ENCODE measurements around the gene NLRP8. TPM values are rescaled to one million over a fixed set of nuclear protein-coding genes. Genes with fewer than 3 reads are reported as not detected.

NLRP8 gene
- total and polyA plus RNA-seq, 10 of the 15 experiments (the other 5 are each of a cell fraction or from before 2014, with no cell fraction given): 0.04 TPM; not detected in 9

DNA sequence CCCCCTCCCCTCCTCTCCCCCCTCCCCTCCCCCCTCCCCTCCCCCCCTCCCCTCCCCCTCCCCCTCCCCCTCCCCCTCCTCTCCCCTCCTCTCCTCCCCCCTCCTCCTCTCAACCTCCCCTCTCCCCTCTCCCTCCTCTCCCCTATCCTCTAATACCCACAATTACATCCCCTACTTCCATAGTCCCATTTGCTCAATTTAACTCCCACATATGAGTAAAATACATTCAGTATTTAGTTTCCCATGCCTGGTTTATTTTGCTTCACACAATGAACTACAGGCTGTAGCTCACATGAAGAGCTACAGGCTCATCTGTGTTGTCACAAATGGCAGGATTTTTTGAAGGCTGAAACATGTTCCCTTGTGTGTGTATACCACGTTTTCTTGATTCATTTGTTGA, 45.9 kb downstream of the NLRP8 start:
- intact Hi-C loops (cut with micrococcal nuclease; ENCODE audit: unreplicated experiment): no loop called here
- Histone ChIP-seq H3K9ac (ENCODE audit: control insufficient read depth, insufficient read depth, low read length) (no peak overlapping the region), H3K27ac (ENCODE audit: control insufficient read depth, insufficient read depth) (no peak overlapping the region), H3K4me3 (no peak overlapping the region), H3K79me2 (ENCODE audit: control insufficient read depth, insufficient read depth, low read length) (no peaks in the 10 kb centered on the region), H2AFZ (ENCODE audit: control insufficient read depth, low read depth, low read length) (no peak overlapping the region), H4K20me1 (ENCODE audit: control insufficient read depth, insufficient read depth) (no peaks in the 10 kb centered on the region), H3K27me3 (replicated peaks in 1 of 2; ENCODE audit: control insufficient read depth in 2 of 2, insufficient read depth in 2 of 2, low read length in 1 of 2) (no peaks in the 10 kb centered on the region), H3K4me2 (ENCODE audit: control insufficient read depth, insufficient read depth) (no peak overlapping the region), H3K36me3 (ENCODE audit: control insufficient read depth in 2 of 2, insufficient read depth in 2 of 2, low read length in 1 of 2) (no peaks in the 10 kb centered on the region), H3K9me3 (replicated peaks; ENCODE audit: control insufficient read depth, insufficient read depth, low read length) (no peaks in the 10 kb centered on the region; the same call in 2 of the 3 replicates), H3K4me1 (ENCODE audit: control insufficient read depth, insufficient read depth, low read length) (no peaks in the 10 kb centered on the region)
- no peak for DNase-seq (ENCODE audit: low read depth, low spot score)
- CTCF ChIA-PET: no interaction called here
- in situ Hi-C loops (cut with MboI): no loop called here
- BruUV-seq (replicated peaks): no TSS peak
- TF ChIP-seq NR2C1 (IDR thresholded peaks at IDR 0.05) (no peak), BHLHE40 (IDR thresholded peaks at IDR 0.05; ENCODE audit: borderline replicate concordance in 1 of 2, low read depth in 2 of 2, low read length in 1 of 2) (no peak), TBL1XR1 (IDR thresholded peaks at IDR 0.05; ENCODE audit: low read depth, low read length) (no peak), POU2F2 (IDR thresholded peaks at IDR 0.05; ENCODE audit: borderline replicate concordance, low read depth, low read length) (no peak), HDGF (IDR thresholded peaks at IDR 0.05) (no peak), SP1 (IDR thresholded peaks at IDR 0.05; ENCODE audit: low read depth, low read length) (no peak), KAT2A (conservative IDR thresholded peaks at IDR 0.05; ENCODE audit: control insufficient read depth, low read depth, low read length) (no peak)
- POLR2A ChIA-PET: no interaction called here
- ATAC-seq: no peak
- WGBS (ENCODE audit: insufficient coverage, insufficient replicate concordance, low lambda C conversion rate, missing lambda C conversion rate): 0% methylated on average over 1 of the region's 1 CpG
- SMC1A ChIA-PET (ENCODE audit: uncharacterized antibody, unreplicated experiment): no interaction called here
- no peak for FAIRE-seq
- RAD21 ChIA-PET (ENCODE audit: unreplicated experiment): no interaction called here

DNA sequence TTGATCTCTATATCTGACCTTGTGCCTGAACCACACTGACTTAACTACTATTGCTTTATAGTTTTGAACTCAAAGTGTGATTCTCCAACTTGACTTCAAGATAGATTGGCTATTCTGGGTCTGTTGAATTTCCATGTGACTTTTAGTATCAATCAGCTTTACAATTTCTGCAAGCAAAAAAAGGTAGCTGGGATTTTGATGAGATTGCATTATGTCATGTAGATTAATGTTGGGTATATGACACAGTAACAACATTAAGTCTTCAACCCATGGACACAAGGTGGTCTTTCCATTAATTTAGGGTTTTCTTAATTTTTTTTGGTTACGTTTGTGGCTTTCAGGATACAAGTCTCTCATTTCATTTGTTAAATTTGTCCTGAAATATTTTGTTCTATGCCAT, 67.1 kb downstream of the NLRP8 start:
- no peak for DNase-seq (ENCODE audit: low read depth, low spot score)
- Histone ChIP-seq H3K4me3 (no peak overlapping the region), H3K79me2 (ENCODE audit: control insufficient read depth, insufficient read depth, low read length) (no peaks in the 10 kb centered on the region), H3K9me3 (replicated peaks; ENCODE audit: control insufficient read depth, insufficient read depth, low read length) (no peaks in the 10 kb centered on the region; the same call in 2 of the 3 replicates), H2AFZ (ENCODE audit: control insufficient read depth, low read depth, low read length) (no peak overlapping the region), H3K9ac (ENCODE audit: control insufficient read depth, insufficient read depth, low read length) (no peak overlapping the region), H3K27ac (ENCODE audit: control insufficient read depth, insufficient read depth) (no peak overlapping the region), H3K4me2 (ENCODE audit: control insufficient read depth, insufficient read depth) (no peak overlapping the region), H4K20me1 (ENCODE audit: control insufficient read depth, insufficient read depth) (no peaks in the 10 kb centered on the region), H3K4me1 (ENCODE audit: control insufficient read depth, insufficient read depth, low read length) (no peaks in the 10 kb centered on the region), H3K27me3 (replicated peaks in 1 of 2; ENCODE audit: control insufficient read depth in 2 of 2, insufficient read depth in 2 of 2, low read length in 1 of 2) (no peaks in the 10 kb centered on the region), H3K36me3 (ENCODE audit: control insufficient read depth in 2 of 2, insufficient read depth in 2 of 2, low read length in 1 of 2) (no peaks in the 10 kb centered on the region)
- intact Hi-C loops (cut with micrococcal nuclease; ENCODE audit: unreplicated experiment) (no loop called here), in situ Hi-C loops (cut with MboI) (no loop called here)
- FAIRE-seq: no peak
- BruUV-seq (replicated peaks): no TSS peak
- ChIA-PET RAD21 (ENCODE audit: unreplicated experiment) (no interaction called here), POLR2A (no interaction called here), SMC1A (ENCODE audit: uncharacterized antibody, unreplicated experiment) (interaction anchor here (0.6 kb wide), 1 partner anchor 1045 kb away, joined by 3 read pairs; no protein-coding TSS in a partner anchor), CTCF (no interaction called here)
- no peak for ATAC-seq
- WGBS (ENCODE audit: insufficient coverage, insufficient replicate concordance, low lambda C conversion rate, missing lambda C conversion rate): 44% methylated on average over 1 of the region's 1 CpG
- no peak for TF ChIP-seq NRF1 (conservative IDR thresholded peaks at IDR 0.05; ENCODE audit: low read depth, low read length)
- no peak for TF ChIP-seq NFYB (IDR thresholded peaks at IDR 0.05; ENCODE audit: insufficient read depth, low read depth, low read length)
- TF ChIP-seq, protein P1, sequence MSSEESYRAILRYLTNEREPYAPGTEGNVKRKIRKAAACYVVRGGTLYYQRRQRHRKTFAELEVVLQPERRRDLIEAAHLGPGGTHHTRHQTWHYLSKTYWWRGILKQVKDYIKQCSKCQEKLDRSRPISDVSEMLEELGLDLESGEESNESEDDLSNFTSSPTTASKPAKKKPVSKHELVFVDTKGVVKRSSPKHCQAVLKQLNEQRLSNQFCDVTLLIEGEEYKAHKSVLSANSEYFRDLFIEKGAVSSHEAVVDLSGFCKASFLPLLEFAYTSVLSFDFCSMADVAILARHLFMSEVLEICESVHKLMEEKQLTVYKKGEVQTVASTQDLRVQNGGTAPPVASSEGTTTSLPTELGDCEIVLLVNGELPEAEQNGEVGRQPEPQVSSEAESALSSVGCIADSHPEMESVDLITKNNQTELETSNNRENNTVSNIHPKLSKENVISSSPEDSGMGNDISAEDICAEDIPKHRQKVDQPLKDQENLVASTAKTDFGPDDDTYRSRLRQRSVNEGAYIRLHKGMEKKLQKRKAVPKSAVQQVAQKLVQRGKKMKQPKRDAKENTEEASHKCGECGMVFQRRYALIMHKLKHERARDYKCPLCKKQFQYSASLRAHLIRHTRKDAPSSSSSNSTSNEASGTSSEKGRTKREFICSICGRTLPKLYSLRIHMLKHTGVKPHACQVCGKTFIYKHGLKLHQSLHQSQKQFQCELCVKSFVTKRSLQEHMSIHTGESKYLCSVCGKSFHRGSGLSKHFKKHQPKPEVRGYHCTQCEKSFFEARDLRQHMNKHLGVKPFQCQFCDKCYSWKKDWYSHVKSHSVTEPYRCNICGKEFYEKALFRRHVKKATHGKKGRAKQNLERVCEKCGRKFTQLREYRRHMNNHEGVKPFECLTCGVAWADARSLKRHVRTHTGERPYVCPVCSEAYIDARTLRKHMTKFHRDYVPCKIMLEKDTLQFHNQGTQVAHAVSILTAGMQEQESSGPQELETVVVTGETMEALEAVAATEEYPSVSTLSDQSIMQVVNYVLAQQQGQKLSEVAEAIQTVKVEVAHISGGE (CRISPR knock-in tag; IDR thresholded peaks at IDR 0.05): no peak
- TF ChIP-seq MEF2A (IDR thresholded peaks at IDR 0.05; ENCODE audit: insufficient read depth, low read depth, low read length): no peak
- TF ChIP-seq BHLHE40 (IDR thresholded peaks at IDR 0.05; ENCODE audit: borderline replicate concordance in 1 of 2, low read depth in 2 of 2, low read length in 1 of 2): no peak
- TF ChIP-seq POU2F2 (IDR thresholded peaks at IDR 0.05; ENCODE audit: borderline replicate concordance, low read depth, low read length): no peak
- no peak for TF ChIP-seq NR2C1 (IDR thresholded peaks at IDR 0.05)
- TF ChIP-seq PAX5 (IDR thresholded peaks at IDR 0.05; ENCODE audit: borderline replicate concordance, low read depth, low read length): no peak
- TF ChIP-seq SMC3 (IDR thresholded peaks at IDR 0.05; ENCODE audit: borderline replicate concordance, low read length): no peak
- TF ChIP-seq, protein P2, sequence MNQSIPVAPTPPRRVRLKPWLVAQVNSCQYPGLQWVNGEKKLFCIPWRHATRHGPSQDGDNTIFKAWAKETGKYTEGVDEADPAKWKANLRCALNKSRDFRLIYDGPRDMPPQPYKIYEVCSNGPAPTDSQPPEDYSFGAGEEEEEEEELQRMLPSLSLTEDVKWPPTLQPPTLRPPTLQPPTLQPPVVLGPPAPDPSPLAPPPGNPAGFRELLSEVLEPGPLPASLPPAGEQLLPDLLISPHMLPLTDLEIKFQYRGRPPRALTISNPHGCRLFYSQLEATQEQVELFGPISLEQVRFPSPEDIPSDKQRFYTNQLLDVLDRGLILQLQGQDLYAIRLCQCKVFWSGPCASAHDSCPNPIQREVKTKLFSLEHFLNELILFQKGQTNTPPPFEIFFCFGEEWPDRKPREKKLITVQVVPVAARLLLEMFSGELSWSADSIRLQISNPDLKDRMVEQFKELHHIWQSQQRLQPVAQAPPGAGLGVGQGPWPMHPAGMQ (IDR thresholded peaks at IDR 0.05; ENCODE audit: borderline replicate concordance): no peak
